Neuronal stem cell (in vitro differentiated cells): Measurements from ENCODE around the gene A3GALT2.
A peak's percentile ranks its signal among the peaks of the same experiment; 100 is the strongest.

Experiments
- DNase-seq: peaks from one replicate; pipeline ENCODE4 v3.0.0-alpha.2; 2013; ENCODE audit warnings: low spot score
- H2AFZ ChIP-seq: one replicate; pipeline ENCODE4 v1.6.1; 2013; ENCODE audit warnings: mild to moderate bottlenecking, low read length, inconsistent platforms
- H2AK5ac ChIP-seq: 2 replicates; pipeline ENCODE4 v1.6.1; 2013; ENCODE audit warnings: low read depth, mild to moderate bottlenecking, inconsistent platforms, low read length, moderate library complexity, mixed read lengths
- H2BK120ac ChIP-seq: 2 replicates; pipeline ENCODE4 v1.6.1; 2013; ENCODE audit warnings: low read depth, mild to moderate bottlenecking, inconsistent platforms, low read length, moderate library complexity, mixed read lengths
- H2BK12ac ChIP-seq: one replicate; pipeline ENCODE4 v1.6.1; 2013; ENCODE audit warnings: low read length, inconsistent platforms
- H2BK15ac ChIP-seq: 2 replicates; pipeline ENCODE4 v1.6.1; 2013; ENCODE audit warnings: mild to moderate bottlenecking, low read length, inconsistent platforms, mixed read lengths
- H2BK5ac ChIP-seq: one replicate; pipeline ENCODE4 v1.6.1; 2013; ENCODE audit warnings: inconsistent platforms, mild to moderate bottlenecking, low read length, moderate library complexity
- H3K14ac ChIP-seq: one replicate; pipeline ENCODE4 v1.6.1; 2013; ENCODE audit warnings: low read length, inconsistent platforms
- H3K18ac ChIP-seq: 2 replicates; pipeline ENCODE4 v1.6.1; 2013; ENCODE audit warnings: low read length, inconsistent platforms
- H3K23ac ChIP-seq: 2 replicates; pipeline ENCODE4 v1.6.1; 2013; ENCODE audit warnings: low read depth, mild to moderate bottlenecking, mixed read lengths, low read length, inconsistent platforms; ENCODE audit not compliant: poor library complexity
- H3K27ac ChIP-seq: replicated peaks from 3 replicates; pipeline ENCODE4 v1.5.1; 2013; ENCODE audit warnings: low read length, inconsistent platforms
- H3K27me3 ChIP-seq, 3 experiments: 2 replicates each; pipeline ENCODE4 v1.6.1; 2013; ENCODE audit warnings: low read length in 3 of 3, mild to moderate bottlenecking in 2 of 3, inconsistent platforms in 1 of 3, low read depth in 1 of 3, mixed read lengths in 1 of 3, moderate library complexity in 1 of 3; ENCODE audit not compliant: control insufficient read depth in 3 of 3, insufficient read depth in 3 of 3
- H3K36me3 ChIP-seq, 2 donors: replicated peaks in 1 of 2; 2 replicates each; pipeline ENCODE4 v1.6.1; 2013; ENCODE audit warnings: low read length in 2 of 2; ENCODE audit not compliant: control insufficient read depth in 2 of 2, insufficient read depth in 2 of 2
- H3K4ac ChIP-seq: 2 replicates; pipeline ENCODE4 v1.6.1; 2013; ENCODE audit warnings: inconsistent platforms, mild to moderate bottlenecking, low read length, moderate library complexity
- H3K4me1 ChIP-seq, 2 donors: 1 replicate in 1 of 2; 2 replicates in 1 of 2; pipeline ENCODE4 v1.6.1; 2013; ENCODE audit warnings: low read length in 2 of 2, low read depth in 1 of 2; ENCODE audit not compliant: control insufficient read depth in 2 of 2, insufficient read depth in 1 of 2
- H3K4me2 ChIP-seq: one replicate; pipeline ENCODE4 v1.6.1; 2013; ENCODE audit warnings: mild to moderate bottlenecking, low read length, inconsistent platforms; ENCODE audit not compliant: insufficient read depth, poor library complexity, severe bottlenecking
- H3K4me3 ChIP-seq, 2 donors: 2 replicates each; pipeline ENCODE4 v1.5.1; 2013; ENCODE audit warnings: low read length in 2 of 2, mild to moderate bottlenecking in 2 of 2, inconsistent platforms in 1 of 2, moderate library complexity in 1 of 2
- H3K79me1 ChIP-seq: one replicate; pipeline ENCODE4 v1.6.1; 2013; ENCODE audit warnings: low read depth, mild to moderate bottlenecking, inconsistent platforms, low read length, moderate library complexity
- H3K9ac ChIP-seq: one replicate; pipeline ENCODE4 v1.6.1; 2013; ENCODE audit warnings: mild to moderate bottlenecking, low read depth, low read length, inconsistent platforms; ENCODE audit not compliant: poor library complexity
- H3K9me3 ChIP-seq, 2 donors: replicated peaks in 1 of 2; 2 replicates each; pipeline versions ENCODE3 to v1.6.1; 2013; ENCODE audit warnings: low read length in 2 of 2, mild to moderate bottlenecking in 2 of 2, inconsistent platforms in 1 of 2, low read depth in 1 of 2, mixed read lengths in 1 of 2, moderate library complexity in 1 of 2; ENCODE audit not compliant: control insufficient read depth in 2 of 2, insufficient read depth in 1 of 2
- H4K8ac ChIP-seq: one replicate; pipeline ENCODE4 v1.6.1; 2013; ENCODE audit warnings: low read depth, mild to moderate bottlenecking, inconsistent platforms, low read length, moderate library complexity
- H4K91ac ChIP-seq: one replicate; pipeline ENCODE4 v1.6.1; 2013; ENCODE audit warnings: low read length, low read depth, mild to moderate bottlenecking, inconsistent platforms; ENCODE audit not compliant: poor library complexity
- WGBS, 2 donors: extraction: QIAGEN DNeasy Blood & Tissue Kit; methylation state at CpG; one replicate each; pipeline ENCODE4 v1.1.7; 2013; ENCODE audit warnings: missing lambda C conversion rate in 2 of 2, mixed read lengths in 1 of 2; ENCODE audit not compliant: insufficient read length in 2 of 2, insufficient replicate concordance in 1 of 2; ENCODE audit errors: extremely low coverage in 2 of 2; 5-methylcytosine and 5-hydroxymethylcytosine counted together

A3GALT2 gene

GRCh38 chr1:33281554-33282303 lies 39.2 kb downstream of the A3GALT2 start:
- Histone ChIP-seq H3K4me1 (no peaks in the 10 kb centered on the region), H3K9me3 (no peaks in the 10 kb centered on the region), H2BK5ac (no peak overlapping the region), H3K36me3 (peaks cover 27 to 97% of the 10 kb centered on the region in 2 donors), H3K27ac (no peak overlapping the region), H3K14ac (no peak overlapping the region), H3K79me1 (no peaks in the 10 kb centered on the region), H4K91ac (no peak overlapping the region), H2BK120ac (no peak overlapping the region), H2AFZ (no peak overlapping the region), H3K4ac (no peak overlapping the region), H3K4me3 (peak overlapping the region in 1 of 2 donors; percentile 13), H2BK12ac (no peak overlapping the region), H2BK15ac (no peak overlapping the region), H3K9ac (peak overlapping the region; percentile 10), H2AK5ac (peak overlapping the region; percentile 17), H3K4me2 (no peak overlapping the region), H3K18ac (peak overlapping the region; percentile 35), H4K8ac (peak overlapping the region; percentile 89), H3K27me3 (no peaks in the 10 kb centered on the region), H3K23ac (peak overlapping the region; percentile 52)
- WGBS, 2 donors, result no CpG with 5 or more reads among the region's 17 CpGs
- DNase-seq, result no peak

GRCh38 chr1:33280091-33280661 lies 40.7 kb downstream of the A3GALT2 start:
- Histone ChIP-seq H3K36me3 (peaks cover 29 to 97% of the 10 kb centered on the region in 2 donors), H3K4me3 (no peak overlapping the region), H4K8ac (no peak overlapping the region), H2BK5ac (no peak overlapping the region), H3K27me3 (no peaks in the 10 kb centered on the region), H2BK15ac (no peak overlapping the region), H3K9me3 (no peaks in the 10 kb centered on the region), H3K27ac (no peak overlapping the region), H3K4me2 (no peak overlapping the region), H2BK12ac (no peak overlapping the region), H2AK5ac (no peak overlapping the region), H3K18ac (no peak overlapping the region), H3K79me1 (peaks cover 6% of the 10 kb centered on the region), H3K14ac (no peak overlapping the region), H3K4me1 (no peaks in the 10 kb centered on the region), H4K91ac (no peak overlapping the region), H2AFZ (no peak overlapping the region), H3K4ac (no peak overlapping the region), H3K23ac (peak overlapping the region; percentile 39), H3K9ac (peak overlapping the region; percentile 47), H2BK120ac (no peak overlapping the region)
- no peak for DNase-seq
- no CpG with 5 or more reads among the region's 29 CpGs for WGBS, 2 donors

GRCh38 chr1:33277488-33278084 lies 43.3 kb downstream of the A3GALT2 start:
- Histone ChIP-seq H3K79me1 (peaks cover 13% of the 10 kb centered on the region), H4K8ac (no peak overlapping the region), H2BK120ac (no peak overlapping the region), H3K4ac (no peak overlapping the region), H3K27ac (no peak overlapping the region), H3K18ac (no peak overlapping the region), H3K36me3 (peaks cover 29 to 96% of the 10 kb centered on the region in 2 donors), H3K9ac (no peak overlapping the region), H3K4me3 (no peak overlapping the region), H4K91ac (no peak overlapping the region), H3K14ac (no peak overlapping the region), H2BK15ac (no peak overlapping the region), H3K27me3 (no peaks in the 10 kb centered on the region), H3K4me2 (no peak overlapping the region), H3K23ac (no peak overlapping the region), H2BK12ac (no peak overlapping the region), H2AK5ac (no peak overlapping the region), H3K9me3 (no peaks in the 10 kb centered on the region), H2AFZ (no peak overlapping the region), H3K4me1 (no peaks in the 10 kb centered on the region), H2BK5ac (no peak overlapping the region)
- no CpG with 5 or more reads among the region's 11 CpGs for WGBS, 2 donors
- no peak for DNase-seq

- Histone ChIP-seq H2BK120ac (no peak overlapping the region), H3K4me3 (no peak overlapping the region), H3K79me1 (peaks cover 16% of the 10 kb centered on the region), H2BK15ac (no peak overlapping the region), H3K36me3 (peaks cover 26 to 96% of the 10 kb centered on the region in 2 donors), H3K27ac (no peak overlapping the region), H2BK12ac (no peak overlapping the region), H3K4me2 (no peak overlapping the region), H3K14ac (no peak overlapping the region), H3K9me3 (no peaks in the 10 kb centered on the region), H3K9ac (peak overlapping the region; percentile 50), H2AFZ (no peak overlapping the region), H3K4me1 (no peaks in the 10 kb centered on the region), H4K8ac (no peak overlapping the region), H3K27me3 (no peaks in the 10 kb centered on the region), H2AK5ac (no peak overlapping the region), H3K18ac (no peak overlapping the region), H2BK5ac (no peak overlapping the region), H3K23ac (peak overlapping the region; percentile 27), H4K91ac (no peak overlapping the region), H3K4ac (no peak overlapping the region)
- no CpG with 5 or more reads among the region's 30 CpGs for WGBS, 2 donors
- DNase-seq, result no peak
These were observed 44.2 kb downstream of the A3GALT2 start for GRCh38 chr1:33276573-33277298.
